ENCODE results near the gene NPIPB2.
"Not testable (repeated sequence)": the region's sequence is repeated elsewhere in the genome, so short reads cannot be mapped to it uniquely, and the experiment has no call there.

NPIPB2 gene

GRCh38 chr16:11979013-11979672 is 37.3 kb upstream of the NPIPB2 start:
- no peak for DNase-seq (ENCODE audit: low read depth)
- H3K4me3 ChIP-seq (replicated peaks; ENCODE audit: low read depth, low read length): no peak overlapping the region
- TF ChIP-seq CTCF (IDR thresholded peaks at IDR 0.05; ENCODE audit: low read length, missing control alignments): no peak

GRCh38 chr16:11978080-11978479 is 36.2 kb upstream of the NPIPB2 start:
- TF ChIP-seq CTCF (IDR thresholded peaks at IDR 0.05; ENCODE audit: low read length, missing control alignments): no peak
- peak overlapping the region; percentile 95 for H3K4me3 ChIP-seq (replicated peaks; ENCODE audit: low read depth, low read length)
- no peak for DNase-seq (ENCODE audit: low read depth)

- peak; percentile 72 for DNase-seq (ENCODE audit: low read depth)
- peak overlapping the region; percentile 95 for H3K4me3 ChIP-seq (replicated peaks; ENCODE audit: low read depth, low read length)
- no peak for TF ChIP-seq CTCF (IDR thresholded peaks at IDR 0.05; ENCODE audit: low read length, missing control alignments)
Measured at GRCh38 chr16:11977376-11978041, 35.7 kb upstream of the NPIPB2 start.

- no peak for TF ChIP-seq CTCF (IDR thresholded peaks at IDR 0.05; ENCODE audit: low read length, missing control alignments)
- peak overlapping the region; percentile 95 for H3K4me3 ChIP-seq (replicated peaks; ENCODE audit: low read depth, low read length)
- DNase-seq (ENCODE audit: low read depth): no peak
Measured at GRCh38 chr16:11976850-11977375, 35.1 kb upstream of the NPIPB2 start.

GRCh38 chr16:11973070-11973469 is 31.2 kb upstream of the NPIPB2 start:
- DNase-seq (ENCODE audit: low read depth): no peak
- no peak overlapping the region for H3K4me3 ChIP-seq (replicated peaks; ENCODE audit: low read depth, low read length)
- TF ChIP-seq CTCF (IDR thresholded peaks at IDR 0.05; ENCODE audit: low read length, missing control alignments): no peak

GRCh38 chr16:11972128-11972527 is 30.3 kb upstream of the NPIPB2 start:
- peak; percentile 39 for TF ChIP-seq CTCF (IDR thresholded peaks at IDR 0.05; ENCODE audit: low read length, missing control alignments)
- peak; percentile 40 for DNase-seq (ENCODE audit: low read depth)
- H3K4me3 ChIP-seq (replicated peaks; ENCODE audit: low read depth, low read length): no peak overlapping the region

GRCh38 chr16:11970292-11970691 is 28.4 kb upstream of the NPIPB2 start:
- H3K4me3 ChIP-seq (replicated peaks; ENCODE audit: low read depth, low read length); DNase-seq (ENCODE audit: low read depth): not testable (repeated sequence)
